GM12878 (cell line): Measurements from ENCODE around the gene M1AP. TPM values are rescaled to one million over a fixed set of nuclear protein-coding genes. Genes with fewer than 3 reads are reported as not detected.

Source experiments
- ATAC-seq: fragments of 200-7000 bp; cut with Tn5 transposase; 3 replicates; pipeline ENCODE4 v1.9.1; 2020; ENCODE audit warnings: mild to moderate bottlenecking, moderate library complexity
- BruUV-seq: library from RNA; stranded (reverse); fragments of 400-500 nt; replicated peaks from 2 replicates; lab custom pipeline; 2021; lab: Mats Ljungman, UMichigan
- CTCF ChIA-PET: fragments of 300-600 bp; sonication (Branson Sonifier 250); formaldehyde crosslinking; extraction: SDS; loops from one replicate; lab custom pipeline; 2021; ENCODE audit warnings: inconsistent platforms; lab: Yijun Ruan, JAX
- POLR2A ChIA-PET: fragments of 350-600 bp; formaldehyde crosslinking; extraction: SDS; loops from one replicate; lab custom pipeline; 2021; ENCODE audit warnings: inconsistent platforms; lab: Charles Lee
- RAD21 ChIA-PET: fragments of 300-600 bp; sonication (Branson Sonifier 250); formaldehyde crosslinking; loops from one replicate; lab custom pipeline; 2023; ENCODE audit warnings: antibody characterized with exemption; ENCODE audit not compliant: unreplicated experiment; lab: Charles Lee
- SMC1A ChIA-PET: fragments of 300-600 bp; sonication (Branson Sonifier 250); formaldehyde crosslinking; loops from one replicate; lab custom pipeline; 2023; ENCODE audit not compliant: unreplicated experiment, uncharacterized antibody; lab: Charles Lee
- DNase-seq: peaks from one replicate; pipeline ENCODE4 v3.0.0-alpha.2; 2011; ENCODE audit warnings: low read depth, low spot score
- FAIRE-seq: peaks from 3 replicates; lab custom pipeline; 2011; peaks lifted over from hg19 to GRCh38; lab: Jason Lieb, UNC
- H2AFZ ChIP-seq: 2 replicates; pipeline ENCODE4 v1.6.0; 2011; ENCODE audit warnings: low read depth, low read length, control low read depth; ENCODE audit not compliant: control insufficient read depth
- H3K27ac ChIP-seq: 2 replicates; pipeline ENCODE4 v1.5.1; 2011; ENCODE audit warnings: control low read depth; ENCODE audit not compliant: control insufficient read depth, insufficient read depth
- H3K27me3 ChIP-seq, 2 experiments: replicated peaks in 1 of 2; 2 replicates each; pipeline versions ENCODE4 v1.6.0 to v1.6.1; 2011; ENCODE audit warnings: low read length in 1 of 2; ENCODE audit not compliant: control insufficient read depth in 2 of 2, insufficient read depth in 2 of 2
- H3K36me3 ChIP-seq, 2 experiments: 2 replicates each; pipeline ENCODE4 v1.5.1; 2011; ENCODE audit warnings: low read length in 1 of 2; ENCODE audit not compliant: control insufficient read depth in 2 of 2, insufficient read depth in 2 of 2
- H3K4me1 ChIP-seq: 2 replicates; pipeline ENCODE4 v1.6.1; 2011; ENCODE audit warnings: mild to moderate bottlenecking, low read length, moderate library complexity, mixed read lengths; ENCODE audit not compliant: control insufficient read depth, insufficient read depth
- H3K4me2 ChIP-seq: 2 replicates; pipeline ENCODE4 v1.6.0; 2011; ENCODE audit warnings: control low read depth; ENCODE audit not compliant: control insufficient read depth, insufficient read depth
- H3K4me3 ChIP-seq: fragments of 200-600 bp; sonication (generic); 2 replicates; pipeline ENCODE4 v1.5.1; 2016
- H3K79me2 ChIP-seq: 2 replicates; pipeline ENCODE4 v1.6.0; 2011; ENCODE audit warnings: low read length; ENCODE audit not compliant: control insufficient read depth, insufficient read depth
- H3K9ac ChIP-seq: 2 replicates; pipeline ENCODE4 v1.8.0; 2011; ENCODE audit warnings: low read length, control low read depth, mixed read lengths; ENCODE audit not compliant: control insufficient read depth, insufficient read depth
- H3K9me3 ChIP-seq: replicated peaks from 3 replicates; pipeline ENCODE4 v1.5.1; 2011; ENCODE audit warnings: mild to moderate bottlenecking, low read length; ENCODE audit not compliant: control insufficient read depth, insufficient read depth
- H4K20me1 ChIP-seq: 2 replicates; pipeline ENCODE4 v1.6.0; 2011; ENCODE audit not compliant: control insufficient read depth, insufficient read depth
- CREM ChIP-seq: IDR thresholded peaks from 2 replicates; pipeline ENCODE4 v1.6.1; 2014; ENCODE audit warnings: antibody characterized with exemption, low read depth
- HDAC2 ChIP-seq: fragments of 200-600 bp; sonication (generic); IDR thresholded peaks from 2 replicates; pipeline ENCODE4 v1.6.1; 2017
- HSF1 ChIP-seq: fragments of 150-350 bp; IDR thresholded peaks from 2 replicates; pipeline ENCODE4 v1.6.1; 2014; ENCODE audit warnings: mild to moderate bottlenecking, low read depth, low read length
- KAT2A ChIP-seq: conservative IDR thresholded peaks from 2 replicates; pipeline ENCODE4 v1.6.1; 2011; ENCODE audit warnings: low read depth, low read length; ENCODE audit not compliant: control insufficient read depth
- NFYB ChIP-seq: IDR thresholded peaks from 2 replicates; pipeline ENCODE4 v1.6.1; 2011; ENCODE audit warnings: low read depth, mild to moderate bottlenecking, low read length, improper control_type of control experiment, moderate library complexity; ENCODE audit not compliant: insufficient read depth
- POLR2A ChIP-seq: IDR thresholded peaks from 2 replicates; pipeline ENCODE4 v1.6.1; 2011; ENCODE audit warnings: low read depth, mild to moderate bottlenecking, low read length
- POLR2AphosphoS5 ChIP-seq: IDR thresholded peaks from 2 replicates; pipeline ENCODE4 v1.6.1; 2011; ENCODE audit warnings: mild to moderate bottlenecking, low read length, inconsistent platforms
- RUNX3 ChIP-seq: IDR thresholded peaks from 2 replicates; pipeline ENCODE4 v1.6.1; 2012; ENCODE audit warnings: low read length, inconsistent platforms
- STAT3 ChIP-seq: IDR thresholded peaks from 2 replicates; pipeline ENCODE4 v1.6.1; 2011; ENCODE audit warnings: low read depth, low read length, improper control_type of control experiment
- WGBS: methylation state at CpG from one replicate; pipeline ENCODE4 v1.1.6; 2016; ENCODE audit warnings: low lambda C conversion rate; ENCODE audit not compliant: insufficient replicate concordance, insufficient coverage; ENCODE audit errors: missing lambda C conversion rate; 5-methylcytosine and 5-hydroxymethylcytosine counted together
- in situ Hi-C: fragments of 300-500 bp; cut with MboI; formaldehyde crosslinking; loops from 9 replicates; pipeline ENCODE4 v1.14.3; 2018; ENCODE audit warnings: mixed read lengths
- intact Hi-C: fragments of 100-400 bp; cut with micrococcal nuclease; formaldehyde crosslinking; loops from one replicate; pipeline ENCODE4 v1.14.2; 2022; ENCODE audit not compliant: unreplicated experiment
- polyA plus RNA-seq, 11 experiments: library from polyadenylated mRNA; depleted of rRNA in 4 of 11; unstranded in 6 of 11; stranded (reverse) in 5 of 11; fragments of >200 nt; fragmentation: Nextera tagmentation in 4 of 11; fragmentation: Illumina TruSeq in 1 of 11; extraction: Ambion mirVana in 4 of 11; extraction: Trizol in 1 of 11; gene quantifications; 1 replicate in 1 of 11; 2 replicates in 10 of 11; pipeline versions ENCODE4 v1.2.1 to v1.2.3, GENCODE V29; 2011 to 2016; ENCODE audit warnings: inconsistent platforms in 2 of 11, missing spikeins in 2 of 11, low read depth in 1 of 11
- total RNA-seq, 4 experiments: library from RNA; depleted of rRNA in 3 of 4; stranded (reverse); fragments of >200 nt in 3 of 4; fragmentation: Illumina TruSeq in 1 of 4; extraction: Trizol in 1 of 4; gene quantifications; 2 replicates each; pipeline versions ENCODE4 v1.2.1 to v1.2.3, GENCODE V29; 2013 to 2021
- TF ChIP-seq, protein P1 (sequence below): IDR thresholded peaks from 2 replicates; pipeline ENCODE4 v1.6.1; 2011; ENCODE audit warnings: borderline replicate concordance, low read depth, mild to moderate bottlenecking, moderate library complexity, mixed read lengths, low read length; ENCODE audit not compliant: insufficient read depth; ENCODE audit errors: extremely low read length

M1AP gene
- total and polyA plus RNA-seq, 10 of the 15 experiments (the other 5 are each of a cell fraction or from before 2014, with no cell fraction given): 0.04 to 0.32 (median 0.16) TPM; not detected in 4

GRCh38 chr2:74559912-74560311, 88.2 kb downstream of the M1AP start:
- H3K79me2 ChIP-seq: peaks cover 22% of the 10 kb centered on the region
- intact Hi-C loops (no loop called here), in situ Hi-C loops (no loop called here)
- no peak overlapping the region for H3K27ac ChIP-seq
- FAIRE-seq (no peak), DNase-seq (no peak), ATAC-seq (no peak)
- CTCF ChIA-PET: no interaction called here
- H3K4me3 ChIP-seq: no peak overlapping the region
- no peaks in the 10 kb centered on the region for H4K20me1 ChIP-seq
- BruUV-seq: no TSS peak
- SMC1A ChIA-PET: interaction anchor here (1.9 to 4.8 kb wide), 3 partner anchors 11 to 28 kb away, joined by 7 to 42 read pairs (median 7); no protein-coding TSS in a partner anchor
- H3K4me1 ChIP-seq: peaks cover 14% of the 10 kb centered on the region
- H3K36me3 ChIP-seq: peaks cover 1 to 11% of the 10 kb centered on the region in 2 experiments; a peak in 2 of 4 replicates
- POLR2A ChIA-PET: interaction anchor here (17.8 kb wide), 1 partner anchor 16 kb away, joined by 441 read pairs; no protein-coding TSS in a partner anchor
- 98% methylated on average over 5 of the region's 5 CpGs for WGBS
- no peaks in the 10 kb centered on the region for H3K27me3 ChIP-seq
- H2AFZ ChIP-seq: no peak overlapping the region
- H3K4me2 ChIP-seq: no peak overlapping the region
- no peak overlapping the region for H3K9ac ChIP-seq
- RAD21 ChIA-PET: no interaction called here
- H3K9me3 ChIP-seq: no peaks in the 10 kb centered on the region
- TF ChIP-seq STAT3 (no peak), RUNX3 (0 out of 2 replicates have a peak, but pooled peaks have one; percentile 5)

GRCh38 chr2:74558284-74559230, 89.6 kb downstream of the M1AP start:
- H3K27ac ChIP-seq: no peak overlapping the region
- ATAC-seq (no peak), DNase-seq (no peak), FAIRE-seq (no peak)
- ChIA-PET RAD21 (interaction anchor here (1.1 kb wide), 2 partner anchors 25 to 28 kb away, joined by 3 to 4 read pairs; no protein-coding TSS in a partner anchor), SMC1A (interaction anchor here (0.6 to 4.8 kb wide), 8 partner anchors 8 to 28 kb away, joined by 3 to 42 read pairs (median 6); no protein-coding TSS in a partner anchor), POLR2A (interaction anchor here (1.8 to 17.8 kb wide), 2 partner anchors 18 to 19 kb away, joined by 6 to 441 read pairs; no protein-coding TSS in a partner anchor), CTCF (interaction anchor here (1.0 to 3.6 kb wide), 7 partner anchors 9 to 30 kb away, joined by 3 to 18 read pairs (median 4); no protein-coding TSS in a partner anchor)
- 85% methylated on average over 7 of the region's 7 CpGs for WGBS
- H3K79me2 ChIP-seq: peaks cover 33% of the 10 kb centered on the region
- no peak overlapping the region for H3K4me2 ChIP-seq
- BruUV-seq: no TSS peak
- in situ Hi-C loops (no loop called here), intact Hi-C loops (no loop called here)
- no peak overlapping the region for H3K9ac ChIP-seq
- H2AFZ ChIP-seq: no peak overlapping the region
- H4K20me1 ChIP-seq: no peaks in the 10 kb centered on the region
- H3K36me3 ChIP-seq: peaks cover 1 to 11% of the 10 kb centered on the region in 2 experiments; a peak in 2 of 4 replicates
- no peaks in the 10 kb centered on the region for H3K27me3 ChIP-seq
- peaks cover 16% of the 10 kb centered on the region for H3K4me1 ChIP-seq
- no peak overlapping the region for H3K4me3 ChIP-seq
- H3K9me3 ChIP-seq: no peaks in the 10 kb centered on the region; the same call in 2 of the 3 replicates
- peak; percentile 29; the same call in 1 of the 2 replicates for TF ChIP-seq POLR2AphosphoS5
- no peak for TF ChIP-seq NFYB
- TF ChIP-seq KAT2A: no peak
- TF ChIP-seq HSF1: no peak
- TF ChIP-seq CREM: no peak
- no peak for TF ChIP-seq HDAC2
- peak; percentile 63 for TF ChIP-seq POLR2A
- TF ChIP-seq, protein P1, sequence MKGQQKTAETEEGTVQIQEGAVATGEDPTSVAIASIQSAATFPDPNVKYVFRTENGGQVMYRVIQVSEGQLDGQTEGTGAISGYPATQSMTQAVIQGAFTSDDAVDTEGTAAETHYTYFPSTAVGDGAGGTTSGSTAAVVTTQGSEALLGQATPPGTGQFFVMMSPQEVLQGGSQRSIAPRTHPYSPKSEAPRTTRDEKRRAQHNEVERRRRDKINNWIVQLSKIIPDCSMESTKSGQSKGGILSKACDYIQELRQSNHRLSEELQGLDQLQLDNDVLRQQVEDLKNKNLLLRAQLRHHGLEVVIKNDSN: no peak
